Measurements from ENCODE around the gene POTEF.
"Not testable (repeated sequence)": the region's sequence is repeated elsewhere in the genome, so short reads cannot be mapped to it uniquely, and the experiment has no call there.

- not testable (repeated sequence) for TF ChIP-seq CTCF (IDR thresholded peaks at IDR 0.05 in 4 of 5, conservative IDR thresholded peaks at IDR 0.05 in 1 of 5); POLR2A (IDR thresholded peaks at IDR 0.05)
Observed at GRCh38 chr2:130145006-130145414, 16.0 kb upstream of the POTEF start, which contains the start of gene CCDC74B.

Data from gastrocnemius medialis (tissue), 4 donors.